HG02970 (cell line): ENCODE data around the gene MMGT1.
"Not testable (repeated sequence)": the region's sequence is repeated elsewhere in the genome, so short reads cannot be mapped to it uniquely, and the experiment has no call there.

Source experiments
- ATAC-seq: cut with Tn5 transposase; IDR thresholded peaks from one replicate; pipeline ENCODE4 v1.9.1; 2021; ENCODE audit warnings: mild to moderate bottlenecking, moderate library complexity, moderate number of reproducible peaks; ENCODE audit not compliant: unreplicated experiment, low FRiP score

The MMGT1 gene

DNA sequence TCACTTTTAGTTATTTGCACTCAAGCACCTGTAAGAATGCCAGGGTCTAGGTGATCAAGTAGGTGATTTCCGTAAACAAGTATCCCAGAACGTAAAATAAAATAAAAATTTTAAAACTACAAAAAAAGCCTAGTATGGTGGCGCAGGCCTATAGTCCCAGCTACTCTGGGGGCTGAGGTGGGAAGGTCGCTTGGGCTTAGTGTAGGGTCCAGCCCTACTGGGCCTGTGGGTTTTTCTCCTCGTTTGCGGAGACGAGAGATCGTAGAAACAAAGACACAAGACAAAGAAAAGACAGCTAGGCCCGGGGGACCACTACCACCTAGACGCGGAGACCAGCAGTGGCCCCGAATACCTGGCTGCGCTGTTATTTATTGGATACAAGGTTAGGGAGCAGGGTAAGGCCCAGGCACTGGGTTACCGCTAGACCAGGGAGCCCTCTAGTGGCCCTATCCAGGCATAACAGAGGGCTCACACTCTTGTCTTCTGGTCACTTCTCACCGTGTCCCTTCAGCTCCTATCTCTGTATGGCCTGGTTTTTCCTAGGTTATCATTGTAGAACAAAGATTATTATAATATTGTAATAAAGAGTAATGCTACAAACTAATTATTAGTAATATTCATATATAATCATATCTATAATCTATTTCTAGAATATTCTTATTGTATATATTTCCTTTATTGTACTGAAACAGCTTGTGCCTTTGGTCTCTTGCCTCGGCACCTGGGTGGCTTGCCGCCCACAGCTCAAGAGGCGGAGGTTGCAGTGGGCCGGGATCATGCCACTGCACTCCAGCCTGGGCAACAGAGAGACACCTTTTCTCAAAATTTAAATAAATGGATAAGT, 41.9 kb downstream of the MMGT1 start:
- ATAC-seq: no peak

DNA sequence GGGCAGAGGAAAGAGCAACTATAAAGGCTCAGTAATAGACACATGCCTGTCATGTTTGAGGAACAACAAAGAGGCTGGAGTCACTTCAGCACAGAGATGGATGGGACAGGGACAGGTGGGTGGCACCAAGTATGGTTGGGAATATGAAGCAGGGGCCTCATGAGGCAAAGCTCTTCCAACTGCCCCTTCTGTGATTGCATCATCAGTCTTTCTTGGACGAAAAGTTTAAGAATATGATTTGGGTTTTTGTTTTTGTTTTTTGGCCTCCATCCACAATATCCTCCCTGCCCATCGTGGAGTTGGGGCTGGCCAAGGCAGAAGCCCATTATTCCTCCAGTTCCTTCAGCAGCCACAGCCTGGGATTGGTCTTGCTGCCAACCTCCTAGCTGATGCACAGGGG, 45.9 kb downstream of the MMGT1 start:
- ATAC-seq: no peak

GRCh38 chrX:135923353-135923752, 50.4 kb downstream of the MMGT1 start:
- ATAC-seq: no peak

GRCh38 chrX:135920516-135920915, 53.3 kb downstream of the MMGT1 start:
- ATAC-seq: not testable (repeated sequence)

DNA sequence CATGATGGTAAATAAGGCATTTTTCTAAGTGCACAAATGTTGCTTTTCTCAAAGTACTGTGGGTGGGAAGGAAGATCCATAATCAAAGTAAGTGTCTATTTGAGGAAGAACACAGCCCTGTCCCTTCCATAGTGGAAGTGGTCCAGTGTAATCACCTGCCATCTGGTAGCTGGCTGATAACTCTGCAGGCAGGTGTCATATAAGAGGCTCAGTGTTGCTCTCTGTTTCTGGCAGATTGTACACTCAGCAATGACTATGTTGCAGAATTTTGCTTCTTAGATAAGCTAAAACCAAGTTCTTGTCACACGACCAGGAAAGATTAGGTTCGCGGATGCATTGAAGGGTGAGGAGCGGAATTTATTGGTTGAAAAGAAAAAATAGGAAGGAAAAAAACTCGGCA, 59.4 kb downstream of the MMGT1 start:
- ATAC-seq: no peak
